GM18951 (cell line): ENCODE results near the gene MEGF10.

Source experiments
- POLR2A ChIP-seq: IDR thresholded peaks from 4 replicates; pipeline ENCODE4 v1.6.1; 2011; ENCODE audit warnings: mild to moderate bottlenecking; ENCODE audit not compliant: insufficient read length, insufficient read depth; ENCODE audit errors: extremely low read depth
- in situ Hi-C: fragments of 300-500 bp; cut with MboI; formaldehyde crosslinking; loops from one replicate; pipeline ENCODE4 v1.12.0; 2022; ENCODE audit warnings: low sequenced_read_pairs, mixed read lengths, inconsistent platforms; ENCODE audit not compliant: unreplicated experiment

MEGF10 gene

DNA sequence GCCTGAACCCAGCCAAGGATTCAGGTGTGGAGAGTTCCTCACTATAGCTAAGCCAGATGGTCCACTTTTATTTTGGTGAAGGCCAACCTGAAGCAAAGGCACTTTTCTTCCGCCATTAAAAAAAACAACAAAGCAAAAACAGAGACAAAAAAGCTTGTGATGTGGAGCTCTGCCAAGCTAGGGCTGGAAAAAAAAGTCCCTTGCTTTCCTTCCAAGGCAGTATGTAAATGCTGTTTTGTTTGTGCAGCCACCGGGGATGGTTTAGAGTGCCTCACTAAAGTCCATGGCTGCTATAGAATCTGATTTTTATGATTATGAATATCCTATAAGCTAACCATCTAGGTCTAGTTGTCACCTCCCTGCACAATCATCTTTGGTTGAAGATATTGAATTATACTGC, 14.9 kb downstream of the MEGF10 start:
- TF ChIP-seq POLR2A, result no peak
- in situ Hi-C loops, result loop anchor here (25.0 kb wide), 1 partner anchor 643 kb away; no protein-coding TSS in a partner anchor

DNA sequence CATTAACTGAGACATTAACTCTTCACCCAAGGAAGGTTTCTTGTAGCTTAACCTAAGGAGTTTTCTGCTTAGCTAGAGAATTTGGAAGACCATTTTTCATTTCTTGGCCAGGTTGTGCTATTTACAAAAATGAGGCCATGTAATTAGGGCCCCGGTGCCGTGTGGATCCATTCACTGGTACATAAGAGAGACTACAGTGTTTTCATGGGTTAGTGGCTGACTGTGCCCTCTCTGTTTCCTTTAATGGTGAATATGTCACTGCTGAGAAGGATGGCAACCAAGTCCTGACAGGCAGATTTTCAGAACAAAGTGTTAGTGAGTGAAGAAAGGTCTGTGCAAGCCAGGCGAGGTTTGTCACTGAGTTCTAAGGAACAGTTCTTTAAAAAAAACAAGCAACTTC, 15.4 kb downstream of the MEGF10 start:
- in situ Hi-C loops, result loop anchor here (25.0 kb wide), 1 partner anchor 644 kb away; no protein-coding TSS in a partner anchor

DNA sequence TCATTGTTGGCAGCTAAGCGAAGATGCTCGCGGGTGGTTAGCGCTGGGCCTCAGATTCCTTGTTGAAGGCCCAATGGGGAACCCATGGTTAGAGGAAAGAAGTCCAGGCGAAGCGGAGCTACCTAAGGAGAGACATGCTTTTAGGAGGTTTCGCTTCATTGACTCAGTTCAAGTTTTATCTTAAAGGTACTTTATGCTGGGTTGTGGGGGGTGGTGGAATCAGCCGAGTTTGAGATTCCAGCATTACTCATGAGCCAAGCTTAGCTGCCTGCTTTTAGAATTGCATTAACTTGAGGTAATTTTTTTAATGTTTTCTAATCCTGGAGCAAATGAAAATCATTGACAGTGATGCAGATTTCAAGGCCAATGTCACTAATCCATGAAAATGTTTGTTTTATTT, 16.1 kb downstream of the MEGF10 start:
- no peak for TF ChIP-seq POLR2A
- in situ Hi-C loops, result loop anchor here (25.0 kb wide), 1 partner anchor 644 kb away; no protein-coding TSS in a partner anchor

More for the DNA sequence above, 15.4 kb downstream of the MEGF10 start:
- no peak for TF ChIP-seq POLR2A

- in situ Hi-C loops, result loop anchor here (25.0 kb wide), 1 partner anchor 646 kb away; no protein-coding TSS in a partner anchor
- TF ChIP-seq POLR2A, result no peak
Observed at GRCh38 chr5:127307868-127308267, 17.3 kb downstream of the MEGF10 start.

- in situ Hi-C loops, result loop anchor here (25.0 kb wide), 1 partner anchor 646 kb away; no protein-coding TSS in a partner anchor
Observed at GRCh38 chr5:127308325-127308724, 17.7 kb downstream of the MEGF10 start.

DNA sequence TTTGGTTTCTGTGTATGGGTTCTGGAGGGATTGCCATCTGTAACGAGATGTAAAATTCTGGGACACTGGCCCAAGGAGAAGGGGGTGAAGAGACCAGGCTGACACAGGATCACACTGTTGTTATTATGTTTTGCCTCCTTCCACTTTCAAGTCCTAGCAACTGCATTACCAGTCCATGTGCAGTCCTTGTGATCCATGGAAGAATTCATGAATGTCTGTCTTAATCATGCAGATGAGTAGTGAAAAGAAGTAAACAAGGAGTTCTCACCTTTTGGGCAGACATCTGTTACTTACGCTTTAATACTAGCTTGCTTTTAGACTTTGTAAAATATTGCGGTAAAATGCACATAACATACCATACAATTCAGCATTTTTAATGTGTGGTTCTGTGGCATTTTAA, 18.3 kb downstream of the MEGF10 start:
- in situ Hi-C loops, result loop anchor here (25.0 kb wide), 1 partner anchor 647 kb away; no protein-coding TSS in a partner anchor

GRCh38 chr5:127311349-127311748, 20.8 kb downstream of the MEGF10 start:
- in situ Hi-C loops, result loop anchor here (25.0 kb wide), 1 partner anchor 649 kb away; no protein-coding TSS in a partner anchor
- no peak for TF ChIP-seq POLR2A

More for the DNA sequence above, 18.3 kb downstream of the MEGF10 start:
- no peak for TF ChIP-seq POLR2A

GRCh38 chr5:127311781-127312525, 21.4 kb downstream of the MEGF10 start:
- in situ Hi-C loops, result loop anchor here (25.0 kb wide), 1 partner anchor 650 kb away; no protein-coding TSS in a partner anchor
- no peak for TF ChIP-seq POLR2A

GRCh38 chr5:127313379-127313778, 22.8 kb downstream of the MEGF10 start:
- in situ Hi-C loops, result loop anchor here (25.0 kb wide), 1 partner anchor 651 kb away; no protein-coding TSS in a partner anchor
- no peak for TF ChIP-seq POLR2A

- no peak for TF ChIP-seq POLR2A
- in situ Hi-C loops, result loop anchor here (25.0 kb wide), 1 partner anchor 652 kb away; no protein-coding TSS in a partner anchor
Observed at GRCh38 chr5:127313847-127314473, 23.4 kb downstream of the MEGF10 start.

DNA sequence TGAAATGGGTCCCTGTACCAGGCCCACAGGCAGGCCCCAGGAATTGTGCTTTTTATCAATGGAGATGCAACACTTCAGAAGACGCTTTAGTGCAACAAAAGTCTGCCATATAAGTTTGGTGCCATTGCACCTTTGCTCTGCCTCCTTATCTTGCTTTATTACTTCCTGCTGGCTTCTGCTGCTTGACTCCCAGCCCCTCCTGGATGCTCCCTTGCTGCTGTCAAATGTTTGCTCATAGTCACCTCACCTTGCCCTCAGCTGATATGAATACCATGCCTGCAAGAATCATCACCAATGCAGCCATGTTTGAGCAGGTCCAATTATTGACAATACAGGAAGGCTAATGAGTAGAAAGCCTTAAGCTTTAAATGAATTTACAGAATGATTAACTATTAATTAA, 25.4 kb downstream of the MEGF10 start:
- in situ Hi-C loops, result loop anchor here (25.0 kb wide), 1 partner anchor 654 kb away; no protein-coding TSS in a partner anchor
- no peak for TF ChIP-seq POLR2A

DNA sequence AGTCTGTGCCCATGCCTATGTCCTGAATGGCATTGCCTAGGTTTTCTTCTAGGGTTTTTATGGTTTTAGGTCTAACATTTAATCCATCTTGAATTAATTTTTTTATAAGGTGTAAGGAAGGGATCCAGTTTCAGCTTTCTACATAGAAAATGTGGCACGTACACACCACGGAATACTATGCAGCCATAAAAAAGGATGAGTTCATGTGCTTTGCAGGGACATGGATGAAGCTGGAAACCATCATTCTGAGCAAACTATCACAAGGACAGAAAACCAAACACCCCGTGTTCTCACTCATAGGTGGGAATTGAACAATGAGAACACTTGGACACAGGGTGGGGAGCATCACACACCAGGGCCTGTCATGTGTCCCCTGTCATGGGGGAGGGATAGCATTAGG, 26.8 kb downstream of the MEGF10 start:
- in situ Hi-C loops, result loop anchor here (25.0 kb wide), 1 partner anchor 655 kb away; no protein-coding TSS in a partner anchor
